ENCODE measurements around the gene FHIT. TPM values are rescaled to one million over a fixed set of nuclear protein-coding genes. Genes with fewer than 3 reads are reported as not detected.
A peak's percentile ranks its signal among the peaks of the same experiment; 100 is the strongest.

FHIT gene
- total RNA-seq, 1 donor from 2014 or later = 11.5 TPM

DNA sequence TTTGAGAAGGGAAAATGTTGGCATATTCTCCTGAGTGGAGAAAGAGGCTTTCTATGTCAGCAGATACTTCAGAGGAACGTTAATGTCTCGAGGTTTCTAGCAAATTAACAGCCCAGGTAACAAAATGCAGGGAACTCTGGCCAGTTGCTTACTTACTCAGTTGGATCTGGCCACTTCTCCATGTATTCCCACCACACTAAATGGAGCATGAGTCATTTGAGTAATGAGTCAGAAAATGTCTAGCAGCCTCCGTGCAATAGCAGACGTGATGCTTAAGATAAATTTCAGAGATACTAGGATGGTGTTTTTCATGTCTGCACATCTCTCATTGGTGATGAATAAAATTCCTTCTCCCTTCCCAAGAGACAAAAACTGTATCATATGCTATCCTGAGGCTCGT is 671.5 kb downstream of the FHIT start:
- Histone ChIP-seq H3K4me3 (ENCODE audit: low read depth, low read length) (no peak overlapping the region), H3K27me3 (ENCODE audit: control insufficient read depth, insufficient read depth, low read length) (no peaks in the 10 kb centered on the region), H3K36me3 (ENCODE audit: control insufficient read depth, insufficient read depth, low read length) (no peaks in the 10 kb centered on the region)
- TF ChIP-seq, protein P1, sequence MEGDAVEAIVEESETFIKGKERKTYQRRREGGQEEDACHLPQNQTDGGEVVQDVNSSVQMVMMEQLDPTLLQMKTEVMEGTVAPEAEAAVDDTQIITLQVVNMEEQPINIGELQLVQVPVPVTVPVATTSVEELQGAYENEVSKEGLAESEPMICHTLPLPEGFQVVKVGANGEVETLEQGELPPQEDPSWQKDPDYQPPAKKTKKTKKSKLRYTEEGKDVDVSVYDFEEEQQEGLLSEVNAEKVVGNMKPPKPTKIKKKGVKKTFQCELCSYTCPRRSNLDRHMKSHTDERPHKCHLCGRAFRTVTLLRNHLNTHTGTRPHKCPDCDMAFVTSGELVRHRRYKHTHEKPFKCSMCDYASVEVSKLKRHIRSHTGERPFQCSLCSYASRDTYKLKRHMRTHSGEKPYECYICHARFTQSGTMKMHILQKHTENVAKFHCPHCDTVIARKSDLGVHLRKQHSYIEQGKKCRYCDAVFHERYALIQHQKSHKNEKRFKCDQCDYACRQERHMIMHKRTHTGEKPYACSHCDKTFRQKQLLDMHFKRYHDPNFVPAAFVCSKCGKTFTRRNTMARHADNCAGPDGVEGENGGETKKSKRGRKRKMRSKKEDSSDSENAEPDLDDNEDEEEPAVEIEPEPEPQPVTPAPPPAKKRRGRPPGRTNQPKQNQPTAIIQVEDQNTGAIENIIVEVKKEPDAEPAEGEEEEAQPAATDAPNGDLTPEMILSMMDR (IDR thresholded peaks at IDR 0.05; ENCODE audit: insufficient read depth, low read length, poor library complexity, severe bottlenecking) = no peak
- peak; percentile 80 for DNase-seq (ENCODE audit: low read depth)

DNA sequence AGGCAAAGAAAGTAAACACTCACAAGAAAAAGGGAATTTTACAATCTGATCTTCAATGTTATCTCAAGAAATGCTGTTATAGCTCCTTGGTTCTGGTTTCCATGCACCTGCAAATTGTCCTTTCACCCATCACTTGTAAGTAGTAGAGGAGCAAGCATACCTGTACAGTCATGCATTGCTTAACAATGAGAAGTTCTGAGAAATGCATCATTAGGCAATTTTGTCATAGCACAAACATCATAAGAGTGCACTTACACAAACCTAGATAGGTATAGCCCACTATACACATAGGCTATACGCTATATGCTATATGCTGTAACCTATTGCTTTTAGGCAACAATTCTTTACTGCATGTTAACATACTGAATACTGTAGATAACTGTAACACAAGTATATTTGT is 672.3 kb downstream of the FHIT start:
- peak; percentile 21 for DNase-seq (ENCODE audit: low read depth)
- no peaks in the 10 kb centered on the region for H3K36me3 ChIP-seq (ENCODE audit: control insufficient read depth, insufficient read depth, low read length)

DNA sequence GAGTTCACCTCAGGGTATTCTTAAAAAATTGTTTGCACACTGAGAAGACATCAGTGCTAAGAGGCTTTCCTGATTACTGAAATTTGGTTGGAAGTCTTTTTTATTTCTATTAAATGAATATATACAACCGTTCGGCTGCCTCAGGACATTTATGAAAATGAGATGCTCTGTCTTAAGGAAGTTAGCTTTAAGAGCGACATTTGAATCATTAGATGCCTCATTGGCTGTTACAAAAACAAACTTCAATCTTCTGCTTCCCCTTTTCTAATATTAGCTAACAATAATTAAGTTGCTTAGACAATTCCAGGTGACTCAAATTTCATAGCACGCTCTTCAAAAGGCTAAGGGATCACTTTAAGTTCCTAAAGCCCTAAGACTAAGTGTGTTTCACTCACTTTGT is 673.7 kb downstream of the FHIT start:
- no peak for DNase-seq (ENCODE audit: low read depth)
- H3K27me3 ChIP-seq (ENCODE audit: control insufficient read depth, insufficient read depth, low read length) = no peaks in the 10 kb centered on the region
- no peak overlapping the region for H3K4me3 ChIP-seq (ENCODE audit: low read depth, low read length)
- no peaks in the 10 kb centered on the region for H3K36me3 ChIP-seq (ENCODE audit: control insufficient read depth, insufficient read depth, low read length)
- TF ChIP-seq, protein P1 (IDR thresholded peaks at IDR 0.05; ENCODE audit: insufficient read depth, low read length, poor library complexity, severe bottlenecking) = no peak

More for the DNA sequence above, 672.3 kb downstream of the FHIT start:
- H3K27me3 ChIP-seq (ENCODE audit: control insufficient read depth, insufficient read depth, low read length) = no peaks in the 10 kb centered on the region
- H3K4me3 ChIP-seq (ENCODE audit: low read depth, low read length) = no peak overlapping the region
- TF ChIP-seq, protein P1 (IDR thresholded peaks at IDR 0.05; ENCODE audit: insufficient read depth, low read length, poor library complexity, severe bottlenecking) = no peak

DNA sequence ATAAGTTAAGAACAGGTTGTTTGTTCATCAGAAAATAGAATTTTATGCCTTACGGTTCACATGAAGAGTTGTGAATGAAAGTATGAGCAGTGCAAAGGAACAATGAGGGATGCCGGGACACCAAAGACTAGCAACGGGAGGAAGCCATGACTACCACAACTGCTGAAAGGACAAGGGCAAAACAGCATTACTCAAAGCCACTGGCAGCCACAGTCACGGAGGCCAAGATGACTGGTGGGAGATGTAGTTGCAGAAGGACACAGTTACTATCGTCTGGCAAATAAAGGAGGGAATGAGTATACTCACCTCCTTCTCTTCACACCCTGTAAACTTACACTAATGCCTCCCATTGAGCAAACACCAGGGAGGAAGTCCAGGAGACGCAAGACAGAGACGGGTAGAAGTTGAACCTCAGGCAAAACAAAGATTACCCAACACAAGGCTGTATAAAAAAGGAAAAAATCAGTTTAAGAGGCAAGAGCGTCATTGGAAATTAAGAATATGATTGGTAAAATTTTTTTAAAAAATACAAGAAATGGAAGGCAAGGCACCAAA is 675.5 kb downstream of the FHIT start:
- DNase-seq (ENCODE audit: low read depth) = no peak
- H3K36me3 ChIP-seq (ENCODE audit: control insufficient read depth, insufficient read depth, low read length) = no peaks in the 10 kb centered on the region
- no peak overlapping the region for H3K4me3 ChIP-seq (ENCODE audit: low read depth, low read length)
- H3K27me3 ChIP-seq (ENCODE audit: control insufficient read depth, insufficient read depth, low read length) = no peaks in the 10 kb centered on the region
- TF ChIP-seq, protein P1 (IDR thresholded peaks at IDR 0.05; ENCODE audit: insufficient read depth, low read length, poor library complexity, severe bottlenecking) = no peak

DNA sequence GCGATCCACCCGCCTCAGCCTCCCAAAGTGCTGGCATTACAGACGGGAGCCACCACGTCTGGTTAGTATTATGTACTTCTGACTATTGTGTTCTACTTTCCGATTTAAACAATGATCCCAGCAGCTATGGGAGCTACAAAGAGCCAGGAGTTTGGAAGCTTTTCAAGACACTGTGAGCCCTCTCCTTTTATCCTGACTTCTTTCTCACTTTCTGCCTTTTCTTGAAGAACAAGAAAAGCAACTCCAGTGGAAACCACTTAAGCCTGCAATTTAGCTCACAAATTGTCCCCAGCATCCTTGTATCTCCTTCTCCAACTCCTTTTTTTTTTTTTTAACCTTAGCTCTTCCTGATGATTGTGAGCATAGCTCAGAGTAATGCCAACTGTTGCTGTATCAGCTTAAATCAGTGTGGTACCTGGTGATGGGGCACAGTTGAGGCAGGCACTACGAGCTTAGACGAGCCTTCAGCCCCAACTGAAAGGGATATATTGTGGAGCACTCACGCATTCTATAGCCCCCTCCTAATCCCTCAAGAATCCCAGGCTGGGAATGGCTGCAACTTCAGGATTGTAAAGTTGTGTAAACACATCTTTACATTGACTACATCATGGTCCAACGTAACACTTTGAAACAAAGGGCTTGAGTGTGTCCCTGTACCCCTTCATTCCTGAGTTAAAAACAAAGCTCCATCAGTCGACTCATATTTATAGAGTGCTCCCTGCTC is 677.0 kb downstream of the FHIT start:
- TF ChIP-seq, protein P1 (IDR thresholded peaks at IDR 0.05; ENCODE audit: insufficient read depth, low read length, poor library complexity, severe bottlenecking) = no peak
- DNase-seq (ENCODE audit: low read depth) = no peak
- no peak overlapping the region for H3K4me3 ChIP-seq (ENCODE audit: low read depth, low read length)
- H3K36me3 ChIP-seq (ENCODE audit: control insufficient read depth, insufficient read depth, low read length) = no peaks in the 10 kb centered on the region
- no peaks in the 10 kb centered on the region for H3K27me3 ChIP-seq (ENCODE audit: control insufficient read depth, insufficient read depth, low read length)

Measured in kidney epithelial cell (primary cell).